Keratinocyte (primary cell): ENCODE results near the gene MAPK7.

Experiments used
- EZH2 ChIP-seq: IDR thresholded peaks from one replicate; pipeline ENCODE4 v1.6.1; 2012; ENCODE audit warnings: inconsistent platforms, mild to moderate bottlenecking, low read length, moderate library complexity
- TF ChIP-seq, protein P1 (sequence below), 3 experiments: IDR thresholded peaks in 1 of 3; conservative IDR thresholded peaks in 1 of 3; optimal IDR thresholded peaks in 1 of 3; 2 replicates in 2 of 3; 3 replicates in 1 of 3; pipeline versions ENCODE3 to v1.5.1; 2011; ENCODE audit warnings: low read length in 3 of 3, mild to moderate bottlenecking in 3 of 3, moderate library complexity in 2 of 3, control low read depth in 1 of 3, inconsistent platforms in 1 of 3; ENCODE audit not compliant: insufficient read depth in 2 of 3; ENCODE audit errors: extremely low read depth in 1 of 3

DNA sequence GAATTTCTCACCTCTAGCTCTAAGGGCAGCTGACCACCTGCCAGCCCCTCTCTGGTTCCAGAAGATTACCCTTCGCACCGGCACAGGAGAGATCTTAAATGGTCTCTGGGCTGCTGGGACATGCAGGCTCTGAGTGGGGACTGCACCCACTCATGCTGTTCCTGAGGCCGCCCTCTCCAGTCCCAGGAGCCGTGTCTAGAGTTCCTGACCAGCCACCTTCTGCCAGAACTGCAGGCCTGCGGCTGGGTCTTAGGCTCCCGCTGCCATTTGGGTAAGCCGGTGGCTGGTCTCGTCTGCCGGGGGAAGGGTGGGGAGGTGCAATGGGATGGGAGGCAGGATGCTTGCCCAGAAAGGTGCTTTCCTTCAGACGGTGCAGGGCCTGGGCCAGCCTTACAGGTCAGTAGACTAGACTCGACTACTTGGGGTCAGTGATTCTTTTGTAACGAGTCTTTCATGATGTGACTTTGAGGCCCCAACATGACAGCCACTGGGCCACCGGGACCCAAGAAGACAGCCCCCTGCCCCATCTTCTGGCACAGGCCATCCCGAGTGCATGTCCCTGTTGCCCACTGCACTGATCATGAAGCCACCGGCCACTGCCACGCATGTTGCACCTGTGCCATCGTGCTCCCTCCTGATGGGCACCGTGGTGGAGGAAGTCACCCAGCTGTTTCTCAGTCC is 42.2 kb upstream of the MAPK7 start:
- TF ChIP-seq, protein P1, sequence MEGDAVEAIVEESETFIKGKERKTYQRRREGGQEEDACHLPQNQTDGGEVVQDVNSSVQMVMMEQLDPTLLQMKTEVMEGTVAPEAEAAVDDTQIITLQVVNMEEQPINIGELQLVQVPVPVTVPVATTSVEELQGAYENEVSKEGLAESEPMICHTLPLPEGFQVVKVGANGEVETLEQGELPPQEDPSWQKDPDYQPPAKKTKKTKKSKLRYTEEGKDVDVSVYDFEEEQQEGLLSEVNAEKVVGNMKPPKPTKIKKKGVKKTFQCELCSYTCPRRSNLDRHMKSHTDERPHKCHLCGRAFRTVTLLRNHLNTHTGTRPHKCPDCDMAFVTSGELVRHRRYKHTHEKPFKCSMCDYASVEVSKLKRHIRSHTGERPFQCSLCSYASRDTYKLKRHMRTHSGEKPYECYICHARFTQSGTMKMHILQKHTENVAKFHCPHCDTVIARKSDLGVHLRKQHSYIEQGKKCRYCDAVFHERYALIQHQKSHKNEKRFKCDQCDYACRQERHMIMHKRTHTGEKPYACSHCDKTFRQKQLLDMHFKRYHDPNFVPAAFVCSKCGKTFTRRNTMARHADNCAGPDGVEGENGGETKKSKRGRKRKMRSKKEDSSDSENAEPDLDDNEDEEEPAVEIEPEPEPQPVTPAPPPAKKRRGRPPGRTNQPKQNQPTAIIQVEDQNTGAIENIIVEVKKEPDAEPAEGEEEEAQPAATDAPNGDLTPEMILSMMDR (optimal IDR thresholded peaks at IDR 0.05 in 1 of 3, IDR thresholded peaks at IDR 0.05 in 1 of 3, conservative IDR thresholded peaks at IDR 0.05 in 1 of 3; ENCODE audit: extremely low read depth in 1 of 3, insufficient read depth in 2 of 3, low read length in 3 of 3): no peak
- TF ChIP-seq EZH2: no peak
